Stimulated activated CD4-positive, alpha-beta T cell treated with anti-CD3 and anti-CD28 coated beads, Interleukin-15, amount 100 ng/mL, for 48 hours (primary cell): Measurements from ENCODE around the gene RNASE13.
"Not testable (repeated sequence)": the region's sequence is repeated elsewhere in the genome, so short reads cannot be mapped to it uniquely, and the experiment has no call there.

Experiments used
- DNase-seq, 2 donors: peaks; one replicate each; pipeline ENCODE4 v3.0.0-alpha.2; 2020; ENCODE audit warnings: low read depth in 2 of 2

The RNASE13 gene

GRCh38 chr14:20988717-20989470 is 45.7 kb downstream of the RNASE13 start:
- no peak for DNase-seq

DNA sequence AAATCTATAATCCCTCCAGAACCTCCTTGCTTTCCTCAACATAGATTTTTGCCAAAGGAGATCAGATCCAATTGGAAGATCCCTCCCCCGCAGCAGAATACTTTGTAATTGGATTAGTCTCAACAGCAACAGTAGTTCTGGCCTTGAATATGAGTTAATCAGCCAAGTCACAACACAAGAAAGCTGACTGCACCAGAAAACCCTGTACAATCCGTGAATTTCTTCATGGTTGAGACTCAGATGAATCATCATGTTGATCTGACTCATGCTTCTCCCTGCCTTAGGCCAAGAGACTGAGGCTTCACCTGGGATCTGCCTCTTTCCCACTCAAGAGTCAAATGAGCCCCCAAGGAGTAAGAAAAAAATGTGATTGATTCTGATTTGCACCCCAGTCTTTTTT is 47.8 kb downstream of the RNASE13 start:
- no peak for DNase-seq

DNA sequence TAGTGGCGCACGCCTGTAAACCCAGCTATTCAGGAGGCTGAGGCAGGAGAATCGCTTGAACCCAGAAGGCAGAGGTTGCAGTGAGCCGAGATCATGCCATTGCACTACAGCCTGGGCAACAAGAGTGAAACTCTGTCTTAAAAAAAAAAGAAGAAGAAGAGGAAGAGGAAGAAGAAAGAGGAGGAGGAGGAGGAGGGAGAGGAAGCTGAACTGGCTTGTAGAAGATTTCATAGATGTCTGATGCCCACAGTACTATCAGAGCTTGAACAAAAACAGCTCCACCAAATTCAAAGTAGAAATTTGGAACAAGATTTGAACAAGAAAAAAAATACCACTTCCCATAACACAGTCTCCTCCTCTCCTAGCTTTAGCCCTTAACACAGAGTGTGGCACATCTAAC is 49.0 kb downstream of the RNASE13 start:
- DNase-seq: not testable (repeated sequence)
